Activated CD4-positive, alpha-beta T cell treated with anti-CD3 and anti-CD28 coated beads, Interleukin-2, amount 50 U/mL, for 16 hours (primary cell): Measurements from ENCODE around the gene SLC25A38.

Experiments
- DNase-seq: peaks from one replicate; pipeline ENCODE4 v3.0.0-alpha.2; 2020

SLC25A38 gene

GRCh38 chr3:39378088-39378487 lies 5.1 kb upstream of the SLC25A38 start:
- peak; percentile 71 for DNase-seq

GRCh38 chr3:39378957-39379777 lies 4.0 kb upstream of the SLC25A38 start:
- no peak for DNase-seq

GRCh38 chr3:39379778-39380155 lies 3.4 kb upstream of the SLC25A38 start:
- DNase-seq, result no peak

- no peak for DNase-seq
Measured at GRCh38 chr3:39381432-39381831, 1.7 kb upstream of the SLC25A38 start.

- DNase-seq, result peak; percentile 97
Measured at GRCh38 chr3:39383881-39384664, 903 bp downstream of the SLC25A38 start.

GRCh38 chr3:39384665-39385000 lies 1.5 kb downstream of the SLC25A38 start:
- no peak for DNase-seq

- peak; percentile 25 for DNase-seq
Measured at GRCh38 chr3:39385456-39386090, 2.4 kb downstream of the SLC25A38 start.

GRCh38 chr3:39386318-39386717 lies 3.1 kb downstream of the SLC25A38 start:
- no peak for DNase-seq

GRCh38 chr3:39387411-39387975 lies 4.3 kb downstream of the SLC25A38 start:
- DNase-seq, result no peak

GRCh38 chr3:39388153-39388552 lies 5.0 kb downstream of the SLC25A38 start:
- no peak for DNase-seq

- DNase-seq, result peak; percentile 30
Measured at GRCh38 chr3:39388741-39389248, 5.6 kb downstream of the SLC25A38 start.

- no peak for DNase-seq
Measured at GRCh38 chr3:39390181-39390580, 7.0 kb downstream of the SLC25A38 start.

- DNase-seq, result no peak
Measured at GRCh38 chr3:39396690-39397089, 13.5 kb downstream of the SLC25A38 start.

GRCh38 chr3:39398700-39399099 lies 15.5 kb downstream of the SLC25A38 start:
- DNase-seq, result no peak

GRCh38 chr3:39401983-39402382 lies 18.8 kb downstream of the SLC25A38 start:
- peak; percentile 37 for DNase-seq

- DNase-seq, result no peak
Measured at GRCh38 chr3:39404943-39405686, 21.9 kb downstream of the SLC25A38 start.

- no peak for DNase-seq
Measured at GRCh38 chr3:39405687-39406367, 22.7 kb downstream of the SLC25A38 start.

- peak; percentile 99 for DNase-seq
Measured at GRCh38 chr3:39406368-39407258, 23.4 kb downstream of the SLC25A38 start, which contains the start of gene RPSA. Gene RPSA, plus strand, starts transcription at chr3:39406720. Its CDS starts 934 bp downstream, at chr3:39407654.

- DNase-seq, result peak; percentile 10
Measured at GRCh38 chr3:39407259-39407629, 24.1 kb downstream of the SLC25A38 start.

- peak; percentile 23 for DNase-seq
Measured at GRCh38 chr3:39407773-39408492, 24.8 kb downstream of the SLC25A38 start.
